B cell (primary cell): ENCODE measurements around the gene NECTIN1. TPM values are rescaled to one million over a fixed set of nuclear protein-coding genes. Genes with fewer than 3 reads are reported as not detected.
A peak's percentile ranks its signal among the peaks of the same experiment; 100 is the strongest.

Experiments used
- ATAC-seq: fragments of 200-7000 bp; cut with Tn5 transposase; one replicate; pipeline ENCODE4 v1.10.0; 2021; ENCODE audit warnings: low read depth, mild to moderate bottlenecking, moderate number of reproducible peaks, moderate library complexity
- CTCF ChIA-PET: fragments of 350-600 bp; sonication (Branson Sonifier 250); formaldehyde crosslinking; loops from one replicate; lab custom pipeline; 2021; ENCODE audit warnings: antibody characterized with exemption, inconsistent platforms; lab: Charles Lee
- POLR2A ChIA-PET: fragments of 350-600 bp; sonication (Branson Sonifier 250); formaldehyde crosslinking; loops from one replicate; lab custom pipeline; 2021; ENCODE audit warnings: antibody characterized with exemption; lab: Charles Lee
- DNase-seq: peaks from one replicate; pipeline ENCODE4 v3.0.0; 2013
- H2AFZ ChIP-seq: 2 replicates; pipeline ENCODE4 v1.6.1; 2012; ENCODE audit warnings: mild to moderate bottlenecking, low read depth, low read length; ENCODE audit not compliant: insufficient read depth, poor library complexity, severe bottlenecking
- H3K27ac ChIP-seq, 2 donors: 1 replicate in 1 of 2; 2 replicates in 1 of 2; pipeline ENCODE4 v1.5.1; 2012 to 2013; ENCODE audit warnings: low read length in 2 of 2, mild to moderate bottlenecking in 2 of 2, moderate library complexity in 1 of 2
- H3K27me3 ChIP-seq, 4 experiments: fragments of 200-600 bp in 1 of 4; sonication (generic) in 1 of 4; replicated peaks in 1 of 4; 1 replicate in 2 of 4; 2 replicates in 2 of 4; pipeline versions ENCODE4 v1.6.1 to v1.7.0; 2013 to 2016; ENCODE audit warnings: low read length in 3 of 4, mild to moderate bottlenecking in 2 of 4, mixed read lengths in 1 of 4, moderate library complexity in 1 of 4; ENCODE audit not compliant: insufficient read depth in 4 of 4, control insufficient read depth in 3 of 4; ENCODE audit errors: control extremely low read depth in 1 of 4
- H3K36me3 ChIP-seq, 2 experiments: replicated peaks in 1 of 2; 1 replicate in 1 of 2; 2 replicates in 1 of 2; pipeline versions ENCODE4 v1.6.1 to v1.7.1; 2013; ENCODE audit warnings: low read length in 1 of 2; ENCODE audit not compliant: insufficient read depth in 2 of 2, control insufficient read depth in 1 of 2; ENCODE audit errors: control extremely low read depth in 1 of 2, extremely low read depth in 1 of 2
- H3K4me1 ChIP-seq, 2 donors: fragments of 200-600 bp in 1 of 2; sonication (generic) in 1 of 2; 1 replicate in 1 of 2; 2 replicates in 1 of 2; pipeline versions ENCODE4 v1.5.1 to v1.6.1; 2013 to 2017; ENCODE audit warnings: low read length in 2 of 2; ENCODE audit not compliant: control insufficient read depth in 2 of 2, insufficient read depth in 2 of 2
- H3K4me2 ChIP-seq: replicated peaks from 2 replicates; pipeline ENCODE3; 2012; ENCODE audit warnings: mild to moderate bottlenecking, low read depth, low read length; ENCODE audit not compliant: poor library complexity, severe bottlenecking
- H3K4me3 ChIP-seq, 5 experiments: fragments of 200-600 bp in 1 of 5; sonication (generic) in 1 of 5; 1 replicate in 3 of 5; 2 replicates in 2 of 5; pipeline versions ENCODE4 v1.5.1 to v1.7.0; 2011 to 2016; ENCODE audit warnings: low read length in 4 of 5, mild to moderate bottlenecking in 4 of 5, low read depth in 2 of 5, control low read depth in 1 of 5, moderate library complexity in 1 of 5; ENCODE audit not compliant: insufficient read depth in 1 of 5; ENCODE audit errors: control extremely low read depth in 1 of 5, extremely low read depth in 1 of 5
- H3K79me2 ChIP-seq: fragments of 200-600 bp; sonication (generic); one replicate; pipeline ENCODE4 v1.6.0; 2016; ENCODE audit warnings: low read length; ENCODE audit not compliant: control insufficient read depth, insufficient read depth
- H3K9ac ChIP-seq: fragments of 200-600 bp; sonication (generic); 2 replicates; pipeline ENCODE4 v1.6.1; 2017; ENCODE audit warnings: mild to moderate bottlenecking, low read length, moderate library complexity
- H3K9me3 ChIP-seq, 3 donors: one replicate each; pipeline versions ENCODE4 v1.6.1 to v1.7.1; 2013; ENCODE audit warnings: low read length in 2 of 3; ENCODE audit not compliant: control insufficient read depth in 2 of 3, insufficient read depth in 1 of 3; ENCODE audit errors: control extremely low read depth in 1 of 3
- H4K20me1 ChIP-seq: 2 replicates; pipeline ENCODE4 v1.6.0; 2012; ENCODE audit warnings: mild to moderate bottlenecking, low read length; ENCODE audit not compliant: insufficient read depth, control insufficient read depth, poor library complexity, severe bottlenecking
- H3K27ac Mint-ChIP-seq: one replicate; pipeline ENCODE4 v1.8.0; 2021; ENCODE audit warnings: mixed read lengths
- H3K27me3 Mint-ChIP-seq: one replicate; pipeline ENCODE4 v1.8.0; 2021; ENCODE audit warnings: mixed read lengths
- H3K4me1 Mint-ChIP-seq: one replicate; pipeline ENCODE4 v1.8.0; 2021; ENCODE audit warnings: mixed read lengths
- H3K4me3 Mint-ChIP-seq: one replicate; pipeline ENCODE4 v1.8.0; 2021; ENCODE audit warnings: mixed read lengths
- H3K9me3 Mint-ChIP-seq: one replicate; pipeline ENCODE4 v1.8.0; 2022; ENCODE audit warnings: mixed read lengths; ENCODE audit not compliant: insufficient read depth
- EZH2 ChIP-seq: IDR thresholded peaks from 2 replicates; pipeline ENCODE4 v1.6.1; 2012; ENCODE audit warnings: borderline replicate concordance, low read depth, mild to moderate bottlenecking, moderate library complexity, low read length; ENCODE audit not compliant: insufficient read depth, poor library complexity, severe bottlenecking
- WGBS: methylation state at CpG from one replicate; pipeline ENCODE4 v1.1.5; 2013; ENCODE audit warnings: missing lambda C conversion rate; ENCODE audit not compliant: insufficient coverage; 5-methylcytosine and 5-hydroxymethylcytosine counted together
- intact Hi-C: fragments of 100-400 bp; cut with micrococcal nuclease; formaldehyde crosslinking; loops from one replicate; pipeline ENCODE4 v1.10.0; 2022
- polyA plus RNA-seq: library from polyadenylated mRNA; depleted of rRNA; stranded (reverse); fragments of >200 nt; gene quantifications from 2 replicates; pipeline ENCODE4 v1.2.3, GENCODE V29; 2012
- total RNA-seq, 2 donors: library from RNA; stranded (reverse); fragments of 120-200 nt in 1 of 2; gene quantifications; 1 replicate in 1 of 2; 2 replicates in 1 of 2; pipeline versions ENCODE4 v1.2.3 to v1.2.4, GENCODE V29; 2013 to 2022
- TF ChIP-seq, protein P1 (sequence below): fragments of 200-600 bp; IDR thresholded peaks from one replicate; pipeline ENCODE4 v1.8.0; 2022; ENCODE audit warnings: antibody characterized with exemption, mild to moderate bottlenecking

NECTIN1 gene
- total and polyA plus RNA-seq, 2 donors (not counting 1 experiment from before 2014, with no cell fraction given) = 2.1 to 3.9 TPM

DNA sequence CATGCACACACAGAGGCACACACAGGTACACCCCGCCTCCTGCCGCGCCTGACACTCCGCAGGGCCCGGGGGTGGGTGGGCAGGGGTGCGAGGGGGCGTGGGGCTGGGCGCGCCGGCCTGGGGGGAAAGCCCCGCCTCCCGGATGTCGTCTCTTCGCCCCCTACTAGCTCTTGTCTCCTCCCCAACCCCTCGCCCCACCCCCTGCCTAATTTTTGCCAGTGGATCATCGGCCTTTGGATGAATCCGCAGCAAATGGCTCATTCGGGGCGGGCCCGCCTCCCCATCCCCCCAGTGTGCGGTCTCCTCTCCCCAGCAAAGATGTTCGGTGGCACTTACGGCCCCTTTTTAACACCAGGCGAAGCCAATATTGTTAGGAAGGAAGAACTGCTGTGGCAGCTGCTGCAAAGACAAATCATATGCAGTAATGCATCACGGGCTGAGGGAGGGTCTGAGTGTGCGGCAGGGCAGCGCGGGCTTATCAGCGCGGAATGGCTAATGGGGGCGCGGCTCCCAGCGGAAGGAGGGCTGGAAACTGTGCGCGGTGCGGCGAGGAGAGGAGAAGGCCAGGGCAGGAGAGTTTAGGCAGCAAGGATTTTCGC is 13.4 kb upstream of the NECTIN1 start:
- POLR2A ChIA-PET = no interaction called here
- H2AFZ ChIP-seq = peak overlapping the region; percentile 67
- no peaks in the 10 kb centered on the region for H3K79me2 ChIP-seq
- H3K9me3 ChIP-seq = peaks cover 0 to 11% (median 0%) of the 10 kb centered on the region in 3 donors
- H3K4me1 ChIP-seq = peaks cover 20 to 21% of the 10 kb centered on the region in 2 donors
- H3K27me3 ChIP-seq = peaks cover 0 to 45% (median 15%) of the 10 kb centered on the region in 4 experiments
- no peaks in the 10 kb centered on the region for H3K36me3 ChIP-seq
- H3K27ac Mint-ChIP-seq = peak overlapping the region; percentile 29
- no peaks in the 10 kb centered on the region for H4K20me1 ChIP-seq
- TF ChIP-seq EZH2 = no peak
- TF ChIP-seq, protein P1, sequence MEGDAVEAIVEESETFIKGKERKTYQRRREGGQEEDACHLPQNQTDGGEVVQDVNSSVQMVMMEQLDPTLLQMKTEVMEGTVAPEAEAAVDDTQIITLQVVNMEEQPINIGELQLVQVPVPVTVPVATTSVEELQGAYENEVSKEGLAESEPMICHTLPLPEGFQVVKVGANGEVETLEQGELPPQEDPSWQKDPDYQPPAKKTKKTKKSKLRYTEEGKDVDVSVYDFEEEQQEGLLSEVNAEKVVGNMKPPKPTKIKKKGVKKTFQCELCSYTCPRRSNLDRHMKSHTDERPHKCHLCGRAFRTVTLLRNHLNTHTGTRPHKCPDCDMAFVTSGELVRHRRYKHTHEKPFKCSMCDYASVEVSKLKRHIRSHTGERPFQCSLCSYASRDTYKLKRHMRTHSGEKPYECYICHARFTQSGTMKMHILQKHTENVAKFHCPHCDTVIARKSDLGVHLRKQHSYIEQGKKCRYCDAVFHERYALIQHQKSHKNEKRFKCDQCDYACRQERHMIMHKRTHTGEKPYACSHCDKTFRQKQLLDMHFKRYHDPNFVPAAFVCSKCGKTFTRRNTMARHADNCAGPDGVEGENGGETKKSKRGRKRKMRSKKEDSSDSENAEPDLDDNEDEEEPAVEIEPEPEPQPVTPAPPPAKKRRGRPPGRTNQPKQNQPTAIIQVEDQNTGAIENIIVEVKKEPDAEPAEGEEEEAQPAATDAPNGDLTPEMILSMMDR = no peak
- CTCF ChIA-PET = interaction anchor here (1.8 to 2.0 kb wide), 2 partner anchors 10 to 13 kb away, joined by 7 to 11 read pairs; partner anchors contain the start of gene NECTIN1
- peak overlapping the region; percentile 73 for H3K4me3 Mint-ChIP-seq
- peak overlapping the region in 3 of 5 experiments; percentile 15 to 41 (median 35) for H3K4me3 ChIP-seq
- no peak overlapping the region for H3K27ac ChIP-seq
- H3K27me3 Mint-ChIP-seq = peaks cover 63% of the 10 kb centered on the region
- ATAC-seq = peak; percentile 36
- 2% methylated on average over 29 of the region's 38 CpGs for WGBS
- peak; percentile 38 for DNase-seq
- H3K4me2 ChIP-seq = peak overlapping the region; percentile 75
- peak overlapping the region; percentile 42 for H3K9ac ChIP-seq
- intact Hi-C loops = loop anchor here (2.0 kb wide), 1 partner anchor 14 kb away; the partner anchor contains the start of gene NECTIN1
- no peaks in the 10 kb centered on the region for H3K9me3 Mint-ChIP-seq
- peaks cover 15% of the 10 kb centered on the region for H3K4me1 Mint-ChIP-seq
